ENCODE measurements around the gene NSUN6.

NSUN6 gene

GRCh38 chr10:18542832-18543231, 108.6 kb downstream of the NSUN6 start:
- H3K27ac ChIP-seq (ENCODE audit: low read depth, low read length) = no peak overlapping the region
- no peak overlapping the region for H3K18ac ChIP-seq (ENCODE audit: low read length)
- H2BK12ac ChIP-seq (ENCODE audit: low read length) = no peak overlapping the region
- no peak for DNase-seq
- H4K12ac ChIP-seq (ENCODE audit: low read depth, low read length) = no peak overlapping the region
- H3K9ac ChIP-seq (ENCODE audit: low read length) = no peak overlapping the region
- peaks cover 8% of the 10 kb centered on the region in 2 experiments for H3K36me3 ChIP-seq (ENCODE audit: control insufficient read depth in 1 of 2, insufficient read depth in 2 of 2, low read length in 2 of 2)
- H4K8ac ChIP-seq (ENCODE audit: low read depth, low read length) = no peak overlapping the region
- H3K4me2 ChIP-seq (ENCODE audit: low read length) = no peak overlapping the region
- H2BK5ac ChIP-seq (ENCODE audit: low read depth, low read length, poor library complexity) = no peak overlapping the region
- no peaks in the 10 kb centered on the region for H3K9me3 ChIP-seq (ENCODE audit: insufficient read depth, low read depth, low read length)
- H2AK5ac ChIP-seq (ENCODE audit: low read length) = no peak overlapping the region
- H3K79me1 ChIP-seq (ENCODE audit: low read length) = no peaks in the 10 kb centered on the region
- no peak overlapping the region for H3K23ac ChIP-seq (ENCODE audit: low read length)
- no peaks in the 10 kb centered on the region for H3K4me1 ChIP-seq (ENCODE audit: control insufficient read depth in 1 of 2, insufficient read depth in 2 of 2, low read length in 2 of 2)
- no peak overlapping the region for H4K91ac ChIP-seq (ENCODE audit: low read depth, low read length)
- no peak overlapping the region for H3K4ac ChIP-seq (ENCODE audit: low read depth, low read length)
- no peak overlapping the region for H3K4me3 ChIP-seq (ENCODE audit: low read depth, low read length)
- no peaks in the 10 kb centered on the region for H3K79me2 ChIP-seq (ENCODE audit: control insufficient read depth, insufficient read depth, low read length, poor library complexity)
- no peak overlapping the region for H2AFZ ChIP-seq (ENCODE audit: insufficient read depth, low read length, poor library complexity)
- no peaks in the 10 kb centered on the region for H3K27me3 ChIP-seq (ENCODE audit: insufficient read depth, low read length)
- no peak overlapping the region for H3K14ac ChIP-seq (ENCODE audit: low read length)
- no peak overlapping the region for H2BK120ac ChIP-seq (ENCODE audit: insufficient read depth, low read length, poor library complexity)

- no peak overlapping the region for H3K27ac ChIP-seq (ENCODE audit: low read depth, low read length)
These were observed 111.2 kb downstream of the NSUN6 start for GRCh38 chr10:18540195-18540594.

GRCh38 chr10:18539335-18539734, 112.1 kb downstream of the NSUN6 start:
- Histone ChIP-seq H4K91ac (ENCODE audit: low read depth, low read length) (no peak overlapping the region), H2BK120ac (ENCODE audit: insufficient read depth, low read length, poor library complexity) (no peak overlapping the region), H4K8ac (ENCODE audit: low read depth, low read length) (no peak overlapping the region), H3K27ac (ENCODE audit: low read depth, low read length) (no peak overlapping the region), H3K9ac (ENCODE audit: low read length) (no peak overlapping the region), H3K36me3 (ENCODE audit: control insufficient read depth in 1 of 2, insufficient read depth in 2 of 2, low read length in 2 of 2) (peaks cover 8 to 12% of the 10 kb centered on the region in 2 experiments), H3K4me3 (ENCODE audit: low read depth, low read length) (no peak overlapping the region), H2AFZ (ENCODE audit: insufficient read depth, low read length, poor library complexity) (no peak overlapping the region), H3K4me2 (ENCODE audit: low read length) (no peak overlapping the region), H3K4me1 (ENCODE audit: control insufficient read depth in 1 of 2, insufficient read depth in 2 of 2, low read length in 2 of 2) (no peaks in the 10 kb centered on the region), H3K18ac (ENCODE audit: low read length) (no peak overlapping the region), H3K79me1 (ENCODE audit: low read length) (no peaks in the 10 kb centered on the region), H2BK12ac (ENCODE audit: low read length) (no peak overlapping the region), H4K12ac (ENCODE audit: low read depth, low read length) (no peak overlapping the region), H2AK5ac (ENCODE audit: low read length) (no peak overlapping the region), H3K27me3 (ENCODE audit: insufficient read depth, low read length) (no peaks in the 10 kb centered on the region), H3K79me2 (ENCODE audit: control insufficient read depth, insufficient read depth, low read length, poor library complexity) (no peaks in the 10 kb centered on the region), H3K14ac (ENCODE audit: low read length) (no peak overlapping the region), H3K9me3 (ENCODE audit: insufficient read depth, low read depth, low read length) (no peaks in the 10 kb centered on the region), H3K4ac (ENCODE audit: low read depth, low read length) (no peak overlapping the region), H2BK5ac (ENCODE audit: low read depth, low read length, poor library complexity) (no peak overlapping the region), H3K23ac (ENCODE audit: low read length) (no peak overlapping the region)
- DNase-seq = no peak
- no CpG with 5 or more reads among the region's 22 CpGs for WGBS (ENCODE audit: extremely low coverage, insufficient coverage, insufficient read length)

More at GRCh38 chr10:18540195-18540594, 111.2 kb downstream of the NSUN6 start:
- Histone ChIP-seq H3K23ac (ENCODE audit: low read length) (no peak overlapping the region), H3K27me3 (ENCODE audit: insufficient read depth, low read length) (no peaks in the 10 kb centered on the region), H2AK5ac (ENCODE audit: low read length) (no peak overlapping the region), H3K4me2 (ENCODE audit: low read length) (no peak overlapping the region), H3K9ac (ENCODE audit: low read length) (no peak overlapping the region), H3K79me2 (ENCODE audit: control insufficient read depth, insufficient read depth, low read length, poor library complexity) (no peaks in the 10 kb centered on the region), H4K8ac (ENCODE audit: low read depth, low read length) (no peak overlapping the region), H4K12ac (ENCODE audit: low read depth, low read length) (no peak overlapping the region), H3K18ac (ENCODE audit: low read length) (no peak overlapping the region), H3K79me1 (ENCODE audit: low read length) (no peaks in the 10 kb centered on the region), H2AFZ (ENCODE audit: insufficient read depth, low read length, poor library complexity) (no peak overlapping the region), H2BK12ac (ENCODE audit: low read length) (no peak overlapping the region), H3K36me3 (ENCODE audit: control insufficient read depth in 1 of 2, insufficient read depth in 2 of 2, low read length in 2 of 2) (peaks cover 8 to 12% of the 10 kb centered on the region in 2 experiments), H2BK5ac (ENCODE audit: low read depth, low read length, poor library complexity) (no peak overlapping the region), H3K14ac (ENCODE audit: low read length) (no peak overlapping the region), H3K4me1 (ENCODE audit: control insufficient read depth in 1 of 2, insufficient read depth in 2 of 2, low read length in 2 of 2) (no peaks in the 10 kb centered on the region), H4K91ac (ENCODE audit: low read depth, low read length) (no peak overlapping the region), H2BK120ac (ENCODE audit: insufficient read depth, low read length, poor library complexity) (no peak overlapping the region), H3K9me3 (ENCODE audit: insufficient read depth, low read depth, low read length) (no peaks in the 10 kb centered on the region), H3K4me3 (ENCODE audit: low read depth, low read length) (no peak overlapping the region), H3K4ac (ENCODE audit: low read depth, low read length) (no peak overlapping the region)
- DNase-seq = no peak

GRCh38 chr10:18533896-18534295, 117.5 kb downstream of the NSUN6 start:
- H2BK5ac ChIP-seq (ENCODE audit: low read depth, low read length, poor library complexity) = no peak overlapping the region
- H3K4me1 ChIP-seq (ENCODE audit: control insufficient read depth in 1 of 2, insufficient read depth in 2 of 2, low read length in 2 of 2) = no peaks in the 10 kb centered on the region
- no peak overlapping the region for H3K14ac ChIP-seq (ENCODE audit: low read length)
- H2AK5ac ChIP-seq (ENCODE audit: low read length) = no peak overlapping the region
- H3K4me2 ChIP-seq (ENCODE audit: low read length) = no peak overlapping the region
- no peak overlapping the region for H2AFZ ChIP-seq (ENCODE audit: insufficient read depth, low read length, poor library complexity)
- no peak overlapping the region for H3K27ac ChIP-seq (ENCODE audit: low read depth, low read length)
- H3K79me2 ChIP-seq (ENCODE audit: control insufficient read depth, insufficient read depth, low read length, poor library complexity) = no peaks in the 10 kb centered on the region
- no peak overlapping the region for H3K4ac ChIP-seq (ENCODE audit: low read depth, low read length)
- H3K4me3 ChIP-seq (ENCODE audit: low read depth, low read length) = no peak overlapping the region
- no peaks in the 10 kb centered on the region for H3K79me1 ChIP-seq (ENCODE audit: low read length)
- H3K18ac ChIP-seq (ENCODE audit: low read length) = no peak overlapping the region
- H3K36me3 ChIP-seq (ENCODE audit: control insufficient read depth in 1 of 2, insufficient read depth in 2 of 2, low read length in 2 of 2) = peaks cover 3 to 7% of the 10 kb centered on the region in 2 experiments
- no peak overlapping the region for H2BK120ac ChIP-seq (ENCODE audit: insufficient read depth, low read length, poor library complexity)
- H3K23ac ChIP-seq (ENCODE audit: low read length) = no peak overlapping the region
- H4K8ac ChIP-seq (ENCODE audit: low read depth, low read length) = no peak overlapping the region
- H3K27me3 ChIP-seq (ENCODE audit: insufficient read depth, low read length) = no peaks in the 10 kb centered on the region
- no peak overlapping the region for H4K12ac ChIP-seq (ENCODE audit: low read depth, low read length)
- H3K9me3 ChIP-seq (ENCODE audit: insufficient read depth, low read depth, low read length) = no peaks in the 10 kb centered on the region
- H4K91ac ChIP-seq (ENCODE audit: low read depth, low read length) = no peak overlapping the region
- no peak overlapping the region for H3K9ac ChIP-seq (ENCODE audit: low read length)
- DNase-seq = no peak
- no peak overlapping the region for H2BK12ac ChIP-seq (ENCODE audit: low read length)
- WGBS (ENCODE audit: extremely low coverage, insufficient coverage, insufficient read length) = no CpG with 5 or more reads among the region's 5 CpGs
